GM12873 (cell line): ENCODE results near the gene VWF.

Experiments used
- CTCF ChIP-seq: IDR thresholded peaks from 2 replicates; pipeline ENCODE4 v1.5.1; 2012; ENCODE audit warnings: low read depth, mild to moderate bottlenecking, moderate library complexity, low read length, control low read depth; ENCODE audit not compliant: insufficient read depth; ENCODE audit errors: missing control alignments

The VWF gene

GRCh38 chr12:5907807-5908206, 216.7 kb downstream of the VWF start:
- no peak for TF ChIP-seq CTCF

- TF ChIP-seq CTCF, result no peak
These were observed 218.7 kb downstream of the VWF start for GRCh38 chr12:5905757-5906156.

GRCh38 chr12:5904969-5905368, 219.5 kb downstream of the VWF start:
- TF ChIP-seq CTCF, result no peak

- no peak for TF ChIP-seq CTCF
These were observed 220.0 kb downstream of the VWF start for GRCh38 chr12:5904441-5904840.

GRCh38 chr12:5902736-5903135, 221.7 kb downstream of the VWF start:
- TF ChIP-seq CTCF, result no peak

- no peak for TF ChIP-seq CTCF
These were observed 223.1 kb downstream of the VWF start for GRCh38 chr12:5901416-5901815.

GRCh38 chr12:5900533-5901205, 223.8 kb downstream of the VWF start:
- TF ChIP-seq CTCF, result no peak
